HG03520 (cell line): ENCODE data around the gene TPM4.
"Not testable (repeated sequence)": the region's sequence is repeated elsewhere in the genome, so short reads cannot be mapped to it uniquely, and the experiment has no call there.

Source experiments
- ATAC-seq: cut with Tn5 transposase; IDR thresholded peaks from one replicate; pipeline ENCODE4 v1.9.1; 2021; ENCODE audit warnings: mild to moderate bottlenecking, moderate library complexity; ENCODE audit not compliant: unreplicated experiment

Gene TPM4

DNA sequence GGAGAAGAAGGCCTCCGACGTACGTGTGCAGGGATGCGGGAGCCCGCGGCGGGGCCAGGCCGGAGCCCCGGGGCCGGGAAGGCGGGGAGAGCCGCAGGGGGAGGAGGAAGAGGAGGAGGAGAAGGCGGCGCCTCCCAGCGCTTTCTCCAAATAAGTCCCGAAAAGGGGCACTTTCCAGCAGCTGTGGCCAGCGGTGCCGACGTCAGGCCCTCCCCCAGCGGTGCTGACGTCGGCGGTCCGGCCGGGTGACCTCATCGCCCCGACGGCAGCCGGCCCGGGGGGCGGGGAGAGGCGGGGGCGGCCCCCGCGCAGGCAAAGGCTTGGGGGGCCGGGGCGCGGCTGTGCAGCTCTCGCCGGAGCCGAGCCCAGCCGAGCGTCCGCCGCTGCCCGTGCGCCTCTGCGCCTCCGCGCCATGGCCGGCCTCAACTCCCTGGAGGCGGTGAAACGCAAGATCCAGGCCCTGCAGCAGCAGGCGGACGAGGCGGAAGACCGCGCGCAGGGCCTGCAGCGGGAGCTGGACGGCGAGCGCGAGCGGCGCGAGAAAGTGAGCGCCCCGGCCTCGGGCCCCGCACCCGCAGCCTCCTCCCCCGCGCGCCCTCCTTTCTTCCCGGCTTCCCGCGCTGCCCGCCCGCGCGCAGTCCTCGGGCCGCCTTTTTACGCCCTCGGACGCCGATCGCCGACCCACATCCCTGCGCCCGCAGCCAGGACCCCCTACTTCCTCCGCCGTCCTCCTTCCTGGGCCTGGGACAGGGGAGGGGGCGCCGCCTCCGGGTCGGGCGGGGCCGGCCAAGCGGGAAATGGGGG is at the start of gene TPM4:
Gene TPM4, plus strand, starts transcription at position 342 of the 804 bp plus-strand sequence. Its CDS starts 71 bp downstream, at position 413.
- no peak for ATAC-seq

DNA sequence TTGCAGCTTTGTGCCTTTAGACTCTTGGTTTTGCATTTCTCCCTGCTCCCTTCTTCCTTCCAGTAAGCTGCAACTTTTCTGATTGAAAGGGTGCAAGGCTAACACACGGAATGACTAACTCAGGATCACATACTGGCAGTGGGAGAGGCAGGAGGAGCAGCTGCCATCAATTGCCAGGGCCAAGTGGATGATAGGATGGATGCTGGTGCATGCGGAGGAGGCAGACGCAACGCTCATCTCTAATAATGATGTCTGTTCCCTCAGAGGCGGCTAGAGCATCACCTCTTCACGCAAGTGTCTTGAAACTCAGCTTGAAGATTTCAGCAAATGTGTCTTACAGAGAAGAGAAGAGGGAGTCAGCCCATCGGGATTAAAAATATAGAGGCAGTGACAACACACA is 49.5 kb upstream of the TPM4 start:
- ATAC-seq: no peak

DNA sequence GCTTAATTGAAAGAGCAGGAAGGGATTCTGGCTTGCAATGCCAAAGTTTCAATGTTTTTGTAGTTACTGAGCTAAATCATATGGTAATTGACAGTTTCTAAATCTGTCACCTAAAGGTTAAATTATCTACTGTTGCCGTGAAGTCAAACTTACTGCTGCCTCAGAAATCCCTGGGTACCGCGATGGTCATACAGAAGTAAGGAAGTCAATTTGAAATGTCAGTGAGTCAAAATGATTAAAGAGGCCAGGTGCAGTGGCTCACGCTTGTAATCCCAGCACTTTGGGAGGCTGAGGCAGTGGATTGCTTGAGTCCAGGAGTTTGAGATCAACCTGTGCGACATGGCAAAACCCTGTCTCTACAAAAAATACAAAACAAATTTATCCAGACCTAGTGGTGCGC is 48.8 kb upstream of the TPM4 start:
- no peak for ATAC-seq

DNA sequence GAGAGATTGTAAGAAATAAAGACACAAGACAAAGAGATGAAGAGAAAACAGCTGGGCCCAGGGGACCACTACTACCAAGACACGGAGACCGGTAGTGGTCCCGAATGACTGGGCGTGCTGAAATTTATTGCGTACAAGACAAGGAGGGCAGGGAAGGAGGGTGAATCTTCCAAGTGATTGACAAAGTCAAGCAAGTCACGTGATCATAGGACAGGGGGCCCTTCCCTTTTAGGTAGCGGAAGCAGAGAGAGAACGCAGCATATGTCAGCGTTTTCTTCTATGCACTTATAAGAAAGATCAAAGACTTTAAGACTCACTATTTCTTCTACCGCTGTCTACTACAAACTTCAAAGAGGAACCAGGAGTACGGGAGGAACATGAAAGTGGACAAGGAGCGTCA is 46.1 kb upstream of the TPM4 start:
- ATAC-seq: not testable (repeated sequence)

DNA sequence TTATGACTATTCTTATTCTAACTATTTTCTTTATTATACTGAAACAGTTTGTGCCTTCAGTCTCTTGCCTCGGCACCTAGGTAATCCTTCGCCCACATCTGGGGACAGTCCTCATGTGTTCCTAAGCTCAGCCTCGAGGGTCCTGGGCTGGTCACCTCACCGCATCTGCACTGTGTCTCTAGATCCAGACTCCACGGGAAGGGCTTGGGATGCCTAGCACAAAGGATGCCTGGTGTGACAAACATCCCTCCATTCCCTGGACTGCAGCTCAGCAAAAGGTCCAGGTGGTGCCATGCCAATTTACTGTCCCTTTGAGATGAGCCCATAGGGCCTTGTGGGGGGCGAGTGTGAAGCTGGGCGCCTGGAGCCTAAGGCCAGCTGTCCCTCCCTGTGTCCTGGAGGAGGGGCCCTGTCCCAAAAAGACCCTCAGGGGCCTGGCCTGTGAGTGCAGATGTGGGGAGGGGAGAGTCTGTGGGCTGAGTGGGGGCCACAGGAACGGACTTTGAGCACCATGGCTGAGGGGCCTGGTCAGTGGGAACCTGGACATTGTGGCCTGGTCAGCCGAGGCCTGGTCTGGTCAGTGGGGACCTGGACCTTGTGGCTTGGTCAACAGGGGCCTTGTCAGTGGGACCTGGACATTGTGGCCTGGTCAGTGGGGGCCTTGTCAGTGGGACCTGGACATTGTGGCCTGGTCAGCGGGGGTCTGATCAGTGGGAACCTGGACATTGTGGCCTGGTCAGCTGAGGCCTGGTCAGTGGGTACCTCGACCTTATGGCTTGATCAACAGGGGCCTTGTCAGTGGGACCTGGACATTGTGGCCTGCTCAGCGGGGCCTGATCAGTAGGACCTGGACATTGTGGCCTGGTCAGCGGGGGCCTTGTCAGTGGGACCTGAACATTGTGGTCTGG is 45.1 kb upstream of the TPM4 start:
- ATAC-seq: no peak

DNA sequence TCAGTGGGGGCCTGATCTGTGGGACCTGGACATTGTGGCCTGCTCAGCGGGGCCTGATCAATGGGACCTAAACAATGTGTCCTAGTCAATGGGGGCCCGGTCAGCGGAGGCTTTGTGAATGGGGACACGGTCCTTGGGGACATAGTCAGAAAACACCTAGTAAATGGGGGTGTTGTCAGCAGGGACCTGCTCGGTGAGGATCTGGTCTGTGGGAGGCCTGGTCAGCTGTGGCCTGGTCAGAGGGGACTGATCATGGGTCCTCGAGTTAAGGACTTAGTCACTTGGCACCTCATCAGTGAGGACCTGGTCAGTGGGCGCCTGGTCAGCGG is 44.5 kb upstream of the TPM4 start:
- no peak for ATAC-seq

DNA sequence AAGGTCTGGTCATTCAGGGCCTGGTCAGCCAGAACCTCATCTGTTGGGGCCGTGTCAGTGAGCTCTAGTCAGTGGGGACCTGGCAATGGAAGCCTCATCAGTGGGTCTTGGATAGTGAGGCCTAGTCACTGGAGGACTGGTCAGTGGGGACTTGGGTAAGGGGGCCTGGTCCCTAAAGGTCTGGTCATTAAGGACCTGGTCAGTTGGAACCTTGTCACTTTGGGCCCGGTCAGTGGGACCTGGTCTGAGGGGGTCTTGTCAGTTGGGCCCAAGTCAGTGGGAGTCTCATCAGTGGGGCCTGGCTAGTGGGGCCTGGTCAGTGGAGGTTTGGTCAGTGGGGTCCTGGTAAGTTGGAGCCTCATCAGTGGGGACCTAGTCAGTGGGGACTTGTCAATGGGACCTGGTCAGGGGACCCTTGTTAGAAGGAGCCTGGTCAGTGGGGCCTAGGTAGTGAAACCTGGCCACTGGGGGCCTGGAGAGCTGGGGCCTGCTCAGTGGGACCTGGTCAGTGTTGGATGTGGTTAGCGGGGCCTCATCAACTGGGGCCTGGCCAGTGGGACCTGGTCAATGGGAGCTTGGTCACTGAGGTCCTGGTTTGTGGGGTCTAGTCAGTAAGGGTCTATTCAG is 43.7 kb upstream of the TPM4 start:
- ATAC-seq: no peak

DNA sequence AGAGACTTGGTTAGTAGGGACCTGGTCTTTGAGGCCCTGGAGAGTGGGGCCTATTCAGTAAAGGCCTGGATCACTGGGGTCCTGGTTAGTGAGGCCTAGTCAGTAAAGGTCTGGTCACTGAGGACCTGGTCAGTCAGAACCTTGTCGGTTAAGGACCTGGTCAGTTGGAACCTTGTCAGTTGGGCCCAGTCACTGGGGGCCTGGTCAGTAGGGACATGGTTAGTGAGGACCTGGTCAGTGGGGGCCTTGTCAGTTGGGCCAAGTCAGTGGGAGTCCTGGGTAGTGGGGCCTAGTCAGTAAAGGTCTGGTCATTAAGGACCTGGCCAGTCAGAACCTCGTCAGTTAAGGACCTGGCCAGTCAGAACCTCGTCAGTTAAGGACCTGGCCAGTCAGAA is 43.2 kb upstream of the TPM4 start:
- ATAC-seq: no peak

DNA sequence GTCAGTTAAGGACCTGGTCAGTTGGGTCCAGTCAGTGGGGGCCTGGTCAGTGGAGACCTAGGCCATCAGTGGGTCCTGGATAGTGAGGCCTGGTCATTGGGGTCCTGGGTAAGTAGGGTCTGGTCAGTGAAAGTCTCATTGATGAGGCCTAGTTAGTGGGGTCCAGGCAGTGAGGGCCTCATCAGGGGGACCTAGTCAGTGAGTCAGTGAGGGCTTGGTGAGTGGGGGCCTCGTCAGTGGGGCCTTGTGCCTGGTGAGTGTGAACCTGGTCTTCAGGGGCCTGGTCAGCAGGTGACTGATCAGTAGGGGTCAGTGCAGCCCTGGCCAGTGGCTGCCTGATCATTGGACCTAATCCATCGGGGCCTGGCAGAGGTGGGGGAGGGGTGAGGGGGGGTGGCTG is 42.6 kb upstream of the TPM4 start:
- no peak for ATAC-seq

DNA sequence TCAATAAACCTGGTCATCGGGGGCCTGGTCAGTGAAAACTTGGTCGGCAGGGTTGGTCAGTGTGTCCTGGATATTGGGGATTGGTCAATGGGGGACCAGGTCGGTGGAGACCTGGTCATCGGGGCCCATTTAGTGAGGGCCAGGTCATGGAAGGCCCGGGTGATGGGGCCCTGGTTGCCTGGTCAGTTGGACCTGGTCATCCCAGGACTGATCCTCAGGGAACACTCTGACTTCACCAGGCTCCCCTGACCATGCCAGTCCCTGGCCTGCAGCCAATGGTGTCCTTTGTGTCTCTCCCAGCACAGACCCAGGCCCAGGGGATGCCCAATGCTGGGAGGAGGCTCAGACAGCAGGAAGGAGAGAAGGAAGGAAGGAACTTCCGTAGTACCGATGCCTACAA is 42.1 kb upstream of the TPM4 start:
- ATAC-seq: no peak

DNA sequence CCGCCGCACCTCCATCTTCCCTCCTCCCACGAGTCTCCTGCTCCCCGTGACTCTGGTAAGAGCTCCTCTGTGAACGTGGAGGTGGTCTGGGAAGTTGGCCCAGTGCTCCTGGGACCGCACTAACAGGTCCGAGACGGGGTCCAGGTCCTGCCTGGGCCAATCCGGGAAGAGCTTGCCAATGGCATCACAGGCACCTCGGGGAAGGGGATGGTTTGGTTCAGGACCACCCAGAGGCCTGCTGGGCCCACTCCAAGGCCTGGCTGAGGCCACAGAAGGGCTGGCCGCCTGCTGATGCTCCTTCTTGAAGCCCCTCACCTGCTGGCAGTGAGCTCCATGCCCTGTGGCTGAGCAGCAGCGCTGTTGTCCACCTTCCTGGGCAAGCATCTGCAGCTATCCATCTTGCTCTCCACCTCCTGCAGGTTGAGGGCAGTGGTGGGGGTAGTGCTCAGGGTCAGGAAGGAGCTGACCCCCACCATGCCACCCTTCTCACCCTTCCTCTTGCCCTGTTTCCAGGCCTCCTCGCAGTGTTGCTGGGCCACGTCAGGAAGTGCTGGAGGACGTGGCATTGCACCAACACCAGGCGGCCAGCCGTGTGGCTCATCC is 41.2 kb upstream of the TPM4 start:
- ATAC-seq: no peak

DNA sequence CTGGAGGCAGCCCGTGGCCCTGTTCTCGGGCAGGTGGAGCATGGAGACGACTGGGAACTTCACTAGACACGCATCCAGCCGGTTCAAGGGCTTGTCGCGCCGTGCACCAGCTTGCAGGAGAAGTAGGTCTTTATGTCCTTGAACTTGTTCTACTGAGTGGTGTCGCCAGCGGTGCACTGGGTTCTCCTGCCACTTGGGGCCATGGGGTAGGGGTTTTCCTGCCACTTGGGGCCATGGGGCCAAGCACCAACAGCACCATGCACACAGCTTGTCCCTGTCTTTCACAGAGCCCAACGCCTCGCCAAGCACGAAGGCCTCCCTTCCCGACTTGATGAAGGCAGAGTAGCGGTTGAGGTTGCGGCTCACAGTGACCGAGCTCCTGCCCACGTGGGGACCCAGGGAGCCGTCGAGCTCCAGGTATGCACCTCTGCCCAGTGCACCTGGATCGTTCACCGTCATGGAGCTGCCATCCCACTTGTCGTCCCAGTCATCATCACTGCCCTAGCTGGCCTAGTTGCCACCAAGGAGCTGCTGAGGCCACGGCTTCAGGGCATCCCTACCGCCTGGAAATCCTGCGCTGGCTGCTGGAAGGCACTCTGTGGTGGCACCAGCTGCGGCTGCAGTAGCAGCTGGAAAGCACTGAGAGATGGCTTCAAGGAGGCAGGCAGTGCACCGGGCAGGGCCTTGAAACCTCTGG is 40.5 kb upstream of the TPM4 start:
- no peak for ATAC-seq

DNA sequence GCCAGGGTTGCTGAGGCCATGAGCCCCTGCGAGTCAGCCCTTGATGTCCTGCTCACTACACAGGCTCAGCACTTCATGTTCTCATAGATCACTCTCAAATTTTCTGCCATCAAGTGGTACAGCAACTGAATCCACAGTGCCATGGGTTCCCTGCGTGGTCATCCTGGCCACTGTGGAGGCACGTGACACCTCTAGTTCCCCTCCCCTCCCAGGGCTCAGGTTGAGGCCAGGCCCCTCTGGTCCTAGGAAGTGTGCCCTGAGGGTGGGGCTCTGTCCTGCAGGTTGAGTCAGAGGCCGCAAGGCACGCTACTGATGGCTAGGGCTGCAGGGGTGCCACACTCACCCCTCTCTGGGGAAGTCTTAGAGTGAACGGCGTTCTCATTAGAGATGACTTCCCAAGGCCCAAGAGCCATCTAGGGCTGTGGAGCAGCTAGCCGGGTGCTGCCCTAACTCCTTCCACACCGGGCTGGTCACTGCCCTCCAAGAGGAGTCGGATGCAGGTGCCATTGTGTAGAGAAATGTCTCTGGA is 39.8 kb upstream of the TPM4 start:
- ATAC-seq: no peak

DNA sequence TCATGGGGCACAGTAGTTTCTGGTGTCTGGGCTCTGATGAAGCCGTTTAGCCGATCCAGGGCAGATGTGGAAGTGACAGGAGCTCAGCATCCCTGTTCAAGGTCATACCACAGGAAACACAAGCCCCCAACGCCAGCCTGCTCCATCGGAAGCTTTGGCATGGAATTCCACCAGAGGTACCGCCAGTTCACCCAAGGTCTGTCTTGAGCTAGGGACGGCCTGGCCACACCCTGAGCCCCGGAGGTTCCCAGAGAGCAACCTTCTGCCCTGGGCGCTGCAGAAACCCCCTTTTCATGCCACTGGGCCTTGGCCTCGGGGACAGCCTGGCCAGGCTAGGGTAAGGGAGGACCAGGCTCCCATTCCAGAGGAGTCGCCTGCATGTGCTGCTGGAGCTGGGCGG is 39.4 kb upstream of the TPM4 start:
- no peak for ATAC-seq

DNA sequence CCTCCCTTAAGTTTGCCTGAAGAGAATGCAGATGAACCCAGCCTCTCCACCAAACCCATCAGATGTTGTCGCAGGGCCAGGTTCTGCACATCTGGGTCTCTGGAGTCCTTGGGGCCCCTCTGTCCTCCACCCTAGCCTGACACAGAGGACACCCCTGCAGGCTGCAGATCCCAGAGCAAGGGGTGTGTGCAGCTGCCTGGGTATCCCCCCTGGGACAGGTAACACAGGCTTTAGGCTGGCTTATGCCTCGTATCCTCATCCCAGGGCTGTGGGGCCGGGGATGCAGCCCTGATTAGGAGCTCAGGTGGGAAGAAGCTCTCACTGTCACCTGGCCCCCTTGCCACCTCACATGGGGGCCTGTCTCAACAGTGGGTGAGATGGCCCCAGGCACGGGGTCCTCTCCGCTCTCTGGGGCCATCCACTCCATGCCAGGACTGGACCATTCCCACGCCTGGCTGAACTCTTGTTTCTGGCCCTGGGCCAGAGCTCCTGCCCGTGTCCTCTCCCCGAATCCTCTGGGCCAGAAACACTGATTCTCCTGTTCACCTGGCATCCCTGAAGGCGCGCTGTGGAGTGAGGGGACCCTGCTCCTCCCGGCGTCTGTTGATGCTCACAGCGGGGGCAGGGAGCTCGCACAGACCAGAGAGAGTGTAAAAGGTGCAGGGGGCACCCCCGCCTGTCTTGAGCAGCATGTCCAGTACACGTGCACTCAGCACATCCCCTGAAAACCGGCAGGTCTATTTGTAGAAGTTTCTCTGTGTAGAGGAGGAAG is 38.7 kb upstream of the TPM4 start:
- no peak for ATAC-seq

DNA sequence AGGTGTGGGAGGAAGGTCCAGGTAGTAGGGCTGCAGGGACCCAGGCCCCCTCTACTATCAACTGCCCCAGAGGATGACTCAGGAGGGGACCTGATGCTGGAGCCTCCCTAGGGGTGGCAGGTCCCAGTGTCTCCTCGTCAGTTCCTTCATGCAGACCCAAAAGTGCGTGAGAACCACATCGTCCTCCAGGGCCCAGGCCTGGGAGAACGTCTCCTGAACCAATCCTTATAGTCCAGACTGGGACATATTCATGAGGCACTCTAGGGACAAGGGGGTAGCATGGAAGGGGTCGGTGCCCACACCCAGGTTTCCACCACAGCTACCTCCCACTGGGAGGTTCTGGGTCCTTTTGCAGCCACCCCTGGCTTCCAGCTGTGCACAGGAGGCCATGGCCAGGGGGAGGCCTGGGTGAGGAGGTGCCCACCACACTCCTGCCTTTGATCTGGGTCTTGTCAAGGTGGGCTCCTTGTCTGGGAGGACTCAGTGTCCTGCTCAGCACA is 38.0 kb upstream of the TPM4 start:
- no peak for ATAC-seq

DNA sequence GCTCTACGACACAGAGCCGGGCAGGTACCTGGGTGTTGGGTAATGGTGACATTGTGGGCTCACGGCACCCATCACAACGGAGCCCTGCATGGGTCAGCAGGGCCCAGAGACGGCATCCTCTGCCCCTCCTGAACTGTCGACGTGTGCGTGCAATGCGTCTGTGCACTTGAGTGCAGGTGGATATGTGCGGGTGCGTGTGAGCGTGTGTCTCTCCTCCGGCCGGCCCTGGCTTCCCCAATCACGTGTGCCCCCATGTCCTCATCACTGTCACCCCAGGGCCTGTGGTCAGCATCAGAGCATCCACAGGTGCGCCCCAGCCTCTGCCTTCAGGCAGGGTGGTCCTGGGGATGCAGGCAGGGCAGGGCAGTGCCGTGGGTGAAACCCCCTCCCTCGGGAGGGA is 37.2 kb upstream of the TPM4 start:
- no peak for ATAC-seq

DNA sequence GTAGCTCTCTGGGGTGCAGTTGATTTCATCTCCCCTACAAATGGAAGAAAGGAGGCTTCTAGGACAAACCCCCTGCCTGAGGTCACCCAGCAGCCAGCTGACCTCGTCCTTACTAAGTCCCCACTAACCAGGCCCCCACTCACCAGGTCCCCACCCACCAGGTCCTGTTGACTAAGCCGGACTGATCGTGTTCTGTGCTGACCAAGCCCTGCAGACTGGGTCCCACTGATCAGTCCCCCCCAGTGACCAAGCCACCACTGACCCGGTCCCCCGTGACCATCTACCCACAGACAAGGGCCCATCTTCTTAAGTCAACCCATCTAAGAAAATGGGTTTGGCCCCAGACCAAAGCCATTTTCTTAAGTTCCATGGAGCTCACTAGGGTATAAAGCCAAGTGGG is 36.8 kb upstream of the TPM4 start:
- no peak for ATAC-seq

DNA sequence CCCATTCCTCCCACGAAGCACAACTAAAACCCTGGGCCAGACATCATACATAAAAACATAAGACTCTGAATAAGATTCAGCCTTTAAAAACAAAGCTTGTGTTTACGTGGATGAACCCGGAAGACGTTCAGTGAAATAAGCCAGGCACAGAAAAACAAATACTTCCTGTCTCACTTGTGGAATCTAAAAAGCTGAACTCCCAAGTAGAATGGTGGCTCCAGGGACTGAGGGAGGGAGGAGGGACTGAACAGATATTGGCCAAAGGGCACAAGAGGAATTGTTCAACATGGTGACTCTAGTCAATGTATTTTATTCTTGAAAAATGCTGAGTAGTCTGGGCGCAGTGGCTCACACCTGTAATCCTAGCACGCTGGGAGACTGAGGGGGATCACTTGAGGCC is 35.7 kb upstream of the TPM4 start:
- ATAC-seq: no peak
